LNCAP (cell line): ENCODE results near the gene TCF7.

ENCODE experiments used
- CTCF ChIP-seq: fragments of 450-650 bp; IDR thresholded peaks from 2 replicates; pipeline ENCODE4 v1.5.1; 2017; ENCODE audit warnings: mild to moderate bottlenecking

Gene TCF7

GRCh38 chr5:134125039-134126015, 10.8 kb downstream of the TCF7 start:
- TF ChIP-seq CTCF, result no peak

GRCh38 chr5:134127376-134127861, 12.9 kb downstream of the TCF7 start:
- no peak for TF ChIP-seq CTCF

GRCh38 chr5:134127988-134128647, 13.6 kb downstream of the TCF7 start:
- TF ChIP-seq CTCF, result no peak

GRCh38 chr5:134128648-134128995, 14.1 kb downstream of the TCF7 start:
- no peak for TF ChIP-seq CTCF

- no peak for TF ChIP-seq CTCF
These were observed 15.1 kb downstream of the TCF7 start for GRCh38 chr5:134129411-134130238.

GRCh38 chr5:134130239-134130945, 15.9 kb downstream of the TCF7 start:
- no peak for TF ChIP-seq CTCF

GRCh38 chr5:134131165-134131564, 16.7 kb downstream of the TCF7 start:
- TF ChIP-seq CTCF, result no peak
